NCI-H128 (cell line): ENCODE results near the gene TTF1.
"Not testable (repeated sequence)": the region's sequence is repeated elsewhere in the genome, so short reads cannot be mapped to it uniquely, and the experiment has no call there.

Source experiments
- DNase-seq: peaks from one replicate; lab custom pipeline; 2025; ENCODE audit not compliant: unreplicated experiment; lab: John Stamatoyannopoulos, UW

TTF1 gene

GRCh38 chr9:132414731-132415130 is 8.1 kb upstream of the TTF1 start:
- DNase-seq = no peak

- no peak for DNase-seq
These were observed 7.3 kb upstream of the TTF1 start for GRCh38 chr9:132413926-132414325.

DNA sequence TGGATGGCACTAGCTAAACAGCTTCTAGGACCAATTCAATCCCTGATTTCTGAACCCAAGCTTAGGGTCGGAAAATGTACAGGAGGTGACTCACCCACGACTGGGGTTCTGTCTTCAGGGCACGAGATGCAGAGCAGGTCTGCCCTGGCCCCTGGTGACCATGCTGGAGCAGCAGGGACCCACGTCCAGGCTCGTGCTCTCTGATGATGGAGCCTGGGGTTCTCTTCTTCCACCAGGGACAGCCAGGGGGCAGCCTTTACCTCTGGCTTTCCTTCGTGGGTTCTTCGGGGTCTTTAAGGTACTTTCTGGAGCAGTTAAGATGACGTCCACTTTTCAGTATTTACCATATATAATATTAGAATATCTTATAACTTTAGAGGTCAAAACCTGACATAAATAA is 5.4 kb upstream of the TTF1 start:
- DNase-seq = no peak

DNA sequence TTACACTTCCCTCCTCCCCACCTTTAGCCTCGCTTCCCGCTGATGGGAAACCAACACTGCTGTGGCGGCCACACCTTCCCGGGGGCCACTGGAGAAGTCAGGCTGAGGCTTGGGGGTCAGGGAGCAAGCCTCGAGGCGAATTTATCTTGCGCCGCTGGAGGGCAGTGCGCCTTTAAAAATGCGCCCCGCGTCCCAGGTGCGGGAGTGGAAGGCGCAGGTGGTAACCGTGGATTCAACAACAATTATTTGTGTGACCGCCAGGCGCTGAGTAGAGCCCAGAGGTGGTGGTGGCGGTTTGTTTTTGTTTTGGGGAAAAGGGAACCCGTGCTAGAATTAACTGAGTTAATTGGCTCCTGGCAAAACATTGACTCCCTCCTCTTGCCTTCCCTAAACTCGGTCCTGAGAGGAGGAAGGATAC is 4.5 kb upstream of the TTF1 start:
- peak; percentile 84 for DNase-seq

DNA sequence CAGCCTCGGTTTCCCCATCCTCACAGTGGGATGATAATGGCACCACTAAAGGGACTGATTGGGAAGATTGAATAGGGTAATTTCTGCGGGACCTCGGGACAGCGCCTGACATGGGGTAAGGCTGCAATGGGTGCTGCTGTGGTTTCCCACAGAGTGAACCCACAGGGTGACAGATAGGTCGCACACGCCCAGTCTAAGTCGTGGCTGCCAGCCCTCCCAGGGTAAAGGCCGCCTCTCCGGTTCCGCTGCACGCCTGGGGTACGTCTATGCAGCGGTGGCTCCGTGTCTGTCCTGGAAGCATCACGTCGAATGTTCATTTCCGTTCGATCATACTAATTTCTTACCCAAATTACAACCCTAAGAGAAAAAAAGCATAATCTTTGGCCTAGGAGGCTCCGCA is 4.0 kb upstream of the TTF1 start:
- no peak for DNase-seq

DNA sequence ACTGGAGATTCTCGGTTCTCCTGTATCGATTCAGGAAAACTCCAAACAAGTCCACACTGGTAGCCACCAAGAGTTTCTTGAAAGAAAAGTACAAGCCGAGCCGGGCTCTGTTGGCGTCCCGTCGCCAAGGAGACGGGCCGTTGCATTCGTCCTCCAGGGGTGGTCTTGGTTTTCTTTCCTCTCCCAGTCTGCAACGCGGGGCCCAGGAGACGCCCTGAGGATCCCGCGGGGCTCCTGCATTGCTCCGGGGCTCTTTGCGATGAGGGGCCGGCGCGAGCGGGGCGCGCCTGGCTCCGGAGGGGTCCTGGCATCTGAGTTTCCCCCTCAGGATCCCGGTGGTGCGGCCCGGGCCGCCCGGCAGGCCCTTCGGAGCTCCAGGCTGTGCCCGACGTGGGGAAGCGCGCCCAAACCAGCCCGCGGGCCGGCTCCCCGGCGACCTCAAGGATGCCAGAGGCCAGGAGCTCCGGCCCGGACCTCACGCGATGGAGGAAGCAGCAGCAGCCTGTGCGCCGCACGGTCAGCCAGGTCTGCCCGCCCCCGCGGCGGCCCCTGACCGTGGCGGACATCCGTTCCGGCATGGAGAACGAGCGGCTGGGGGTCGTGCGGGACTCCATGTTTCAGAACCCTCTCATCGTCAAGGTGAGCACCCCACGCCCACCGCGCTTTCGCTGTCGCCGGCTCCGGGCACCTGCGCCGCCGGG is 3.3 kb upstream of the TTF1 start, which contains the start of gene CFAP77:
Gene CFAP77 (plus strand): TSS at position 384 of the 701 bp plus-strand sequence. CDS start 61 bp downstream, at position 445.
- DNase-seq = peak; percentile 12

DNA sequence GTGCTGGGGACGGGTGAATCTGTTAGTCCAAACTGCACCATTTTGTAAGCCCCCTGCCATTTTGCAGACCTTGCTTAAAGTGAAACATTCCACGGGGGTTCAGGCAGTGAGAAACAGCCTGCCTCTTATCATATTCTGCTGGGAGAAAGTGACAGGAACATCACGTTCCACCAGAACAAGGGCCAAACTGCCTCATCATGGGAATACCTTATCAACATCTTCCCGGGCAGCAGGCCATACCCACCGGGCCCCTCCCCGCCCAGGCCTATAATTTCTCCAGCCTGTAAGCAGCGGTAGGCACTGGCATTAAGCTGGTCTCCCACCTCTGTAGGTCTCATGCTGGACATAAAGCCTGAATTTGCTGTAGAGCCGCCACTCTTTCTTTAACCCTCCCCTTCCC is 1.9 kb upstream of the TTF1 start:
- no peak for DNase-seq

DNA sequence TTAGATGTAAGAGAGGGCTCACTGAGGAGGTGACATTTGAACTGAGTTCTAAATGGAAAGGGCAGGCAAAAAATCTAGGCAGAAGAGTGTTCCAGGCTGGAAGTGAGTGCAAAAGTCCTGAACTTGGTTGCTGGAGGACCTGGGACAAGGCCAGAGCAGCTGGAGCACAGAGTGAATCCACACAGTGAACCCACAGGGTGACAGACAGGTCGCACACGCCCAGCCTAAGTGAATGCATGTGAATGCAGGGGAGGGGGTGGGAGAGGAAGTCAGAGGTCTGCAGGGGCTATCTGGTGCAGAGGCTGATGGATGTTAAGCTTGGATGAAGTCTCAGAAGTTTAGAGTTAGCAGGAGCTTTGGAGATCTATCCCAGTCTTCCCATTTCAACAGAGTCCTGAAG is 556 bp upstream of the TTF1 start:
- DNase-seq = no peak

DNA sequence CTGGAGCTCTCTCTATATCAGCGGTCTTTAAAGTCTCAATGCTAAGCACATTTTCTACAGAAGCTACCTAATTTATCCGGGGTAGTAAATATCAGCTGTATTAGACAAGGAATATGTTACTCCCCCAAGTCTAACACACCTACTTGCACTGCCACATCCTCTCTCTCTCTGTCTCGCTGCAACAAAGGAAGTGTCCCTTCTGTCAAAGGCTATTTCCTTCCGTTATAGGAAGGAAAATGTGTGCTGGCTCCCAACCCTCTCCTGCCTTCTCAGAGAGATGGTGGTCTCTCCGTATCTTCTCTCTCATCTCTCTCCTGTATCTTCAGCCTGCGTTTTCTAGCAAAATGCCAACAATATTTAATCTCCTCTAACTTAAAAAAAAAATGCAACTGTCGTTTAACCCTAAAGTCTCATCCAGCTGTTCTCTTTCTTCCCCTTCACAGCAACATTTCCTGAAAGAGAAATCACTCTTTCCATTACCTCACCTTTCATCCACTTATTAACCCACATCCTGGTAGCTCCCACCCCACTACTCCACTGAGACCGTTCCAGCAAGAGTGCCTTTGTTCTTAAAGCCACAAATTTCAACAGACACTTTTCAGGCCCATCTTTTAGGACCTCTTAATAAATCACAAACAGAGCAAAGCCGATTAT is 2.3 kb downstream of the TTF1 start:
- no peak for DNase-seq

- no peak for DNase-seq
These were observed 4.8 kb downstream of the TTF1 start for GRCh38 chr9:132401824-132402223.

DNA sequence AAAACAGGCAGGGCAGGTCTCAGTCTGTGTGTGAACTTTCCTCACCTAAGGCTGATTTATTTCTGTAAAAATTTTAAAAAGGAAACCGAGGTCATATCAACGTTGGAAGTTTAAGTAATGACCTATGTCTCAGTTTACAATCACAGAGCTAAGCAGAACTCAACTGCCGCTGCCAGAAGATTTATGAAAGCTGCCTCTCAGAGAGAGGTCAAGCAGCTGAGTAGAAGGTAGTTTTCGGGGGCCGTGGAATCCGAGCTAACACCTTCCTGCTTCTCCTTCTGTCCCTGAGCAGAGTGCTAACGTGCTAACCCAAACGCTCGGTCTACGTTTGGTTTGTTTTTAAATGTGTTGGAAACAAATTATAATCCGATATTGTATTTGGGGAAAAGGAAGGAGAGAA is 11.1 kb downstream of the TTF1 start:
- no peak for DNase-seq

GRCh38 chr9:132391449-132391848 is 15.2 kb downstream of the TTF1 start:
- DNase-seq = no peak

DNA sequence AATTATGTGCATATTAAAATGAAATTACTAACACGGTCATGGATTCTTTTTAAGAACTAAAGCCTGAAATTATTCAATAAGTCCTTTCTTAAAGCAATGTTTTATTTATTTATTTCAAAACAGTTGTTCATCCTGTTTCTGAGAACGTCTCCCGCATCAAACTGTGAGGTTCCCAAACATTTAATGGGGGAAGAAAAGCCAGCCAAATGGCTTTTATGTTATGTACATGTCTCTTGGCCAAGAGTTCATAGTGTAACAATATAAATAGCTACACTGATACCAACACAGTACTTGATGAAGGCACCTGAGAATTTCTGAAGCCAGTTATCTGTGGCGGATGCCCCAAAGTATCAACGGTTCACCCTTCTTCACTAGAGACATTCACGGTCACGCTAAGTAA is 15.7 kb downstream of the TTF1 start:
- DNase-seq = no peak

- DNase-seq = no peak
These were observed 19.5 kb downstream of the TTF1 start for GRCh38 chr9:132387133-132387532.

DNA sequence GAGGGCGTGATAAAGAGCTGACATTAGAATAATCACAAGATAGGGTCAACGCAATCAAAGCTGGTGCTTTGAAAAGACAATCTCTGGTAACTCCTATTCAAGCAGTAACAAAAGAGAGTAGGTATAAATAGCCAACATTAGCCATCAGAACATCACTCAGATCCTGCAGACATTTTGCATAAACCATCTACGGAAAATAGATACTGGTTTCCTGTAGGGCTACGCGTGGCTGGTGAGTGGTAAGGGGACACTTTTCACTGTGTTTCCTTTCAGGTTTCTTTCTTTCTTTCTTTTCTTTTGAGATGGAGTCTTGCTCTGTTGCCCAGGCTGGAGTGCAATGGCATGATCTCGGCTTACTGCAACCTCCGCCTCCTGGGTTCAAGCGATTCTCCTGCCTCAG is 22.3 kb downstream of the TTF1 start:
- no peak for DNase-seq

DNA sequence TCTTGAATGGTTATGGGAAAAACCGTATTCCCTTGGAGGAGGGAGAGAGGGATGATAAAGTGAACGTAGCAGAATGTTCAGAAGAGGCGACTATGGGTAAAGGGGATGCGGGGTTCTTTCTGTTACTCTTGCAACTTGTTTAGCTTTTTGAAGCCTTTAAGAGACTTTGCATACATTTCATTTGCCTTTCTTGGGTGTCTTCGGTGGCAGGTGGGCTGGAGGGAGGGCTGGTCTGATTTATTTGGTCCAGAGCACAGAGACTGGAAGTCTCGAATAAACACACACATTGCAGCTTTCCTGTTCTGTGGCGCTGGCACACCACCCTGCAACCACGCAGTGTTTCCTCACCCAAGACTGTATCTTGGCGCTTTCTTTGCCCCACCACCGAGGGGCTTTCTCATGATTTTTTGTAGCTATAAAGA is 23.2 kb downstream of the TTF1 start:
- DNase-seq = no peak

DNA sequence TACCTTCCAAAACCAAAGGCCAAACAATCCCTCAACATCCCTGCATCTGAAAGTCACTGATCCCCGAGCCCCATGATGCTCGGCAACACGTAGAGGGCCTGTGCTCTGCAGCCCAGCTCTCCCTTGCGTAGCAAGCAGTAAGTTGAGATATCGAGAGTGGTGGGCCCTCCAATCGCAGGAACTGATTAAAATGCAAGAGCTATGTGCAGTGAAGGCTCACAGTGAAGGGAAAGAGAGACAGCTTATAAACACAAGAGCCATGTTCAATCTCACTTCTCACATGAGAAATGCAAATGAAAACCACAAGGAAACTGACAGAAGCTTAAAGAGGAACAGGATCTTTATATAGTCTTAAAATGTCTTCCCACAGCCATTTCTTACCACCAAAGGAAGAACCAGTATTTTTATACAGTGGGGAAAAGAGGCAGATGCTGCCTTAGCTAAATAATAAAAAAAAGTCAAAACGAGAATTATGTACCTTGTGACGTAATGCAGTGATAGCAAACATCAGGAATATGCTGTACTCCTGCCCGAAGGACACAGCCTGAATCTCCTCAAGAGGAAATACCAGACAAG is 24.6 kb downstream of the TTF1 start:
- no peak for DNase-seq

DNA sequence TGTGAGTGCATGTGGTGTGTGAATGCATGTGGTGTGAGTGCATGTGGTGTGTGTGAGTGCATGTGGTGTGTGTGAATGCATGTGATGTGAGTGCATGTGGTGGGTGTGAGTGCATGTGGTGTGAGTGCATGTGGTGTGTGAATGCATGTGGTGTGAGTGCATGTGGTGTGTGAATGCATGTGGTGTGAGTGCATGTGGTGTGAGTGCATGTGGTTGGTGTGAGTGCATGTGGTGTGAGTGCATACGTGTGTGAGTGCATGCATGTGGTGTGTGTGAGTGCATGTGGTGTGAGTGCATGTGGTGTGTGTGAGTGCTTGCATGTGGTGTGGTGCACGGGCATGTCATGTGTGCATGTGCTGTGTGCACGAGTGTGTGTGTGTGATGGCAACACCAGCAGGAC is 28.2 kb downstream of the TTF1 start:
- DNase-seq = not testable (repeated sequence)

DNA sequence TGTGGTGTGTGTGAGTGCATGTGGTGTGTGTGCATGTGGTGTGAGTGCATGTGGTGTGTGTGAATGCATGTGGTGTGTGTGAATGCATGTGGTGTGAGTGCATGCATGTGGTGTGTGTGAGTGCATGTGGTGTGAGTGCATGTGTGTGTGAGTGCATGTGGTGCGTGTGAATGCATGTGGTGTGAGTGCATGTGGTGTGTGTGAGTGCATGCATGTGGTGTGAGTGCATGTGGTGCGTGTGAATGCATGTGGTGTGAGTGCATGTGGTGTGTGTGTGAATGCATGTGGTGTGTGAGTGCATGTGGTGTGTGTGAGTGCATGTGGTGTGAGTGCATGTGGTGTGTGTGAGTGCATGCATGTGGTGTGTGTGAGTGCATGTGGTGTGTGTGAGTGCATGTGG is 28.9 kb downstream of the TTF1 start:
- DNase-seq = not testable (repeated sequence)

DNA sequence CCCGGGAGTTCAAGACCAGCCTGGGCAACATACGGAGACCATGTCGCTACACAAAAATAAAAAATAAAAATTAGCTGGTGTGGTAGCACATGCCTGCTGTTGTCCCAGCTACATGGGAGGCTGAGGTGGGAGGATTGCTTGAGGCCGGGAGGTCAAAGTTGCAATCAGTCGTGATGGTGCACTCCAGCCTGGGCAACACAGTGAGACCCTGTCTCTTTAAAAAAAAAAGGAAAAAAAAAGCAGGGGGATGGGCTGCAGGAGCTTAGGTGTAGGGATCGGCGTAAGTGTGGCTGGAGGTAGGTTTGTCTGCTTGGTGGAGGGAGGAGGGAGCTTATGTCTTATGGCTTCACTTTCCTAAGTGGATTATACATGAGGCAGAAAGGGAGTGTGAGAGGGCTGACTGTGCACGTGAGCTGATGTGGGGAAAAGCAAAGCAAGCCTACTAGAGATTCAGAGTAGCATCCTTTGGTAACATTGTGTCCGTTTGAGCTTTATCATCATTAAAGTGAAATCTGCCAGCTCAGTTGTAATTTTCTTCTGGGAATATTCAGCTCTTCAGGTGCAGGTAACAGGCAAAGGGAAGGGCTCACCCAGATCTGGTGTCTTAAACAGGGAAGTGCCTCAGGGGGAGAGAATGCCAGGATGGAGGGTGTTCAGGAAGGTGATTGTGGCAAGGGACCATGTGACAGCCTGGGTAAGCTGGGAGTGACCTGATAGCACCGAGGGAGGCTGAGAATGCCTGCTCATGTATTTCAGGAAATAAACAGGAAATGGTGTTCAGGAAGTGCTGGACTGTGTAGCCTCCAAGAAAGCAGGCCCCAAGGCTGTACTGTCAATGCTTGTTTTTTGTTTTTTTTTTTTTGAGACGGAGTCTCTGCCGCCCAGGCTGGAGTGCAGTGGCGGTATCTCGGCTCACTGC is 34.2 kb downstream of the TTF1 start:
- no peak for DNase-seq

- no peak for DNase-seq
These were observed 36.0 kb downstream of the TTF1 start for GRCh38 chr9:132370592-132370991.
